ENCODE measurements around the gene ANK2.

Gene ANK2

DNA sequence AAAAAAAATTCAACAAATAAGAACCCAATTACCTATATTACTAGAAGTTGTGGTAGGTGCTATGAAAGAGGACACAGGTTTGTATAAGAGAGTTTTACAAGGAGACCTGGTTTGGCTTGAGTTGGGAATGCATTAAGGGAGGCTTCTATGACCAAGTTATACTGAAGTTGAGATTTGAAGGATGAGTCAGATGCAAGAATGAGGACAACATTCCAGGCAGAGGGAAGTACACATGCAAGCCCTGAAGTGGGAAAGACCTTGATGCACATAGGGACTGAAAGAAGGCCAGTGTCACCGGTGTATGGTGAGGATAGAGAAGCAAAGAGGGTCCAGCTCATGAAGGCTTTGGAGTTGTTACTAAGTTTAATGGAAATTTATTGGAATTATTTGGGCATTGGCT lies 52.2 kb downstream of the ANK2 start:
- 82% methylated on average over 1 of the region's 1 CpG for WGBS
- H3K4me3 ChIP-seq (ENCODE audit: insufficient read depth in 1 of 2, low read depth in 1 of 2, low read length in 2 of 2), result no peak overlapping the region

GRCh38 chr4:113103556-113103955 lies 54.1 kb downstream of the ANK2 start:
- WGBS, result no CpG with 5 or more reads among the region's 1 CpG
- H3K4me2 ChIP-seq (ENCODE audit: low read length, poor library complexity, severe bottlenecking), result no peak overlapping the region
- no peak overlapping the region for H3K18ac ChIP-seq (ENCODE audit: low read depth in 1 of 2, low read length in 2 of 2)

More for the DNA sequence above, 52.2 kb downstream of the ANK2 start:
- Histone ChIP-seq H3K9ac (ENCODE audit: low read length) (no peak overlapping the region), H2BK120ac (ENCODE audit: low read depth, low read length) (peak overlapping the region; percentile 19), H3K4ac (ENCODE audit: low read depth in 1 of 2, low read length in 2 of 2) (no peak overlapping the region), H4K91ac (ENCODE audit: low read length) (no peak overlapping the region), H2AFZ (ENCODE audit: low read depth, low read length) (no peak overlapping the region), H3K4me1 (ENCODE audit: control insufficient read depth, insufficient read depth, low read depth, low read length) (no peaks in the 10 kb centered on the region), H3K27me3 (ENCODE audit: control insufficient read depth in 1 of 2, insufficient read depth in 1 of 2, low read length in 2 of 2) (no peaks in the 10 kb centered on the region), H3K14ac (ENCODE audit: low read length in 2 of 2) (no peak overlapping the region), H2AK5ac (ENCODE audit: low read length, severe bottlenecking) (no peak overlapping the region), H3K27ac (ENCODE audit: low read length, poor library complexity, severe bottlenecking) (no peak overlapping the region), H2BK12ac (ENCODE audit: low read length in 2 of 2) (no peak overlapping the region), H3K23ac (ENCODE audit: low read length in 2 of 2) (no peak overlapping the region), H2BK15ac (ENCODE audit: low read depth, poor library complexity, severe bottlenecking) (no peak overlapping the region), H3K4me2 (ENCODE audit: low read length, poor library complexity, severe bottlenecking) (no peak overlapping the region), H3K18ac (ENCODE audit: low read depth in 1 of 2, low read length in 2 of 2) (no peak overlapping the region), H3K9me3 (ENCODE audit: control insufficient read depth, low read length) (no peaks in the 10 kb centered on the region), H3K36me3 (ENCODE audit: control insufficient read depth in 1 of 2, insufficient read depth in 2 of 2, low read depth in 1 of 2, low read length in 2 of 2) (no peaks in the 10 kb centered on the region), H4K8ac (ENCODE audit: low read length) (no peak overlapping the region), H2BK5ac (ENCODE audit: low read depth, low read length, poor library complexity, severe bottlenecking) (no peak overlapping the region), H3K79me1 (replicated peaks; ENCODE audit: low read length, poor library complexity, severe bottlenecking) (no peaks in the 10 kb centered on the region)
- DNase-seq, result peak; percentile 33

DNA sequence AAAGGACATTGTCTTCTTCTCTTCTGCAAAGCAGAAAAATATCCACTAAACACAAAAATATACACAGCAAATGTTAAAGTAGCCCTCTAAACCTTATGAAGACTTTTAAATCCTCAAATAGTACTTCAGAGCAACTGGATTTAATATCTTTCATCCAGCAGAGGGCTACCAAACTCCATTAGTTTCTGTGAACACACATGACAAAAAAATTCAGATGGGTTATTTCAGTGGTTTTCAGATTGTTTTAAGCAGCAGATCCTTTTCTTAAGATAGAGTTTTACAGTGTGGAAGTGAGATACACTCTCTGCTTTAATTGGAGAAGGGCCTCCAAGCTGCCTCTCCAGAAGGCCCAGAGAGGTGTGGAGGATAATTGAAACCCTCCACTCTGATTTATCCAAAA lies 56.7 kb downstream of the ANK2 start:
- Histone ChIP-seq H3K4me1 (ENCODE audit: control insufficient read depth, insufficient read depth, low read depth, low read length) (no peaks in the 10 kb centered on the region), H3K14ac (ENCODE audit: low read length in 2 of 2) (no peak overlapping the region), H2BK15ac (ENCODE audit: low read depth, poor library complexity, severe bottlenecking) (no peak overlapping the region), H3K4ac (ENCODE audit: low read depth in 1 of 2, low read length in 2 of 2) (no peak overlapping the region), H2AK5ac (ENCODE audit: low read length, severe bottlenecking) (no peak overlapping the region), H3K79me1 (replicated peaks; ENCODE audit: low read length, poor library complexity, severe bottlenecking) (no peaks in the 10 kb centered on the region), H3K4me3 (ENCODE audit: insufficient read depth in 1 of 2, low read depth in 1 of 2, low read length in 2 of 2) (no peak overlapping the region), H3K4me2 (ENCODE audit: low read length, poor library complexity, severe bottlenecking) (no peak overlapping the region), H3K27ac (ENCODE audit: low read length, poor library complexity, severe bottlenecking) (no peak overlapping the region), H4K8ac (ENCODE audit: low read length) (no peak overlapping the region), H3K27me3 (ENCODE audit: control insufficient read depth in 1 of 2, insufficient read depth in 1 of 2, low read length in 2 of 2) (no peaks in the 10 kb centered on the region), H3K18ac (ENCODE audit: low read depth in 1 of 2, low read length in 2 of 2) (no peak overlapping the region), H2BK120ac (ENCODE audit: low read depth, low read length) (no peak overlapping the region), H3K23ac (ENCODE audit: low read length in 2 of 2) (no peak overlapping the region), H2BK5ac (ENCODE audit: low read depth, low read length, poor library complexity, severe bottlenecking) (no peak overlapping the region), H3K9ac (ENCODE audit: low read length) (peak overlapping the region; percentile 50), H3K9me3 (ENCODE audit: control insufficient read depth, low read length) (no peaks in the 10 kb centered on the region), H4K91ac (ENCODE audit: low read length) (no peak overlapping the region), H3K36me3 (ENCODE audit: control insufficient read depth in 1 of 2, insufficient read depth in 2 of 2, low read depth in 1 of 2, low read length in 2 of 2) (no peaks in the 10 kb centered on the region), H2AFZ (ENCODE audit: low read depth, low read length) (no peak overlapping the region), H2BK12ac (ENCODE audit: low read length in 2 of 2) (no peak overlapping the region)
- peak; percentile 35 for DNase-seq

More at GRCh38 chr4:113103556-113103955, 54.1 kb downstream of the ANK2 start:
- H3K4ac ChIP-seq (ENCODE audit: low read depth in 1 of 2, low read length in 2 of 2), result no peak overlapping the region
- H3K9me3 ChIP-seq (ENCODE audit: control insufficient read depth, low read length), result no peaks in the 10 kb centered on the region
- H2BK12ac ChIP-seq (ENCODE audit: low read length in 2 of 2), result no peak overlapping the region
- no peak overlapping the region for H4K8ac ChIP-seq (ENCODE audit: low read length)
- no peak overlapping the region for H4K91ac ChIP-seq (ENCODE audit: low read length)
- no peak overlapping the region for H2AK5ac ChIP-seq (ENCODE audit: low read length, severe bottlenecking)
- no peaks in the 10 kb centered on the region for H3K27me3 ChIP-seq (ENCODE audit: control insufficient read depth in 1 of 2, insufficient read depth in 1 of 2, low read length in 2 of 2)
- no peak overlapping the region for H2BK120ac ChIP-seq (ENCODE audit: low read depth, low read length)
- H3K14ac ChIP-seq (ENCODE audit: low read length in 2 of 2), result no peak overlapping the region
- H3K27ac ChIP-seq (ENCODE audit: low read length, poor library complexity, severe bottlenecking), result no peak overlapping the region
- no peak for DNase-seq
- H3K4me1 ChIP-seq (ENCODE audit: control insufficient read depth, insufficient read depth, low read depth, low read length), result no peaks in the 10 kb centered on the region
- H3K36me3 ChIP-seq (ENCODE audit: control insufficient read depth in 1 of 2, insufficient read depth in 2 of 2, low read depth in 1 of 2, low read length in 2 of 2), result no peaks in the 10 kb centered on the region
- no peak overlapping the region for H2BK15ac ChIP-seq (ENCODE audit: low read depth, poor library complexity, severe bottlenecking)
- H2BK5ac ChIP-seq (ENCODE audit: low read depth, low read length, poor library complexity, severe bottlenecking), result no peak overlapping the region
- no peak overlapping the region for H2AFZ ChIP-seq (ENCODE audit: low read depth, low read length)
- no peak overlapping the region for H3K4me3 ChIP-seq (ENCODE audit: insufficient read depth in 1 of 2, low read depth in 1 of 2, low read length in 2 of 2)
- H3K9ac ChIP-seq (ENCODE audit: low read length), result no peak overlapping the region
- H3K79me1 ChIP-seq (replicated peaks; ENCODE audit: low read length, poor library complexity, severe bottlenecking), result no peaks in the 10 kb centered on the region
- H3K23ac ChIP-seq (ENCODE audit: low read length in 2 of 2), result no peak overlapping the region

GRCh38 chr4:113109106-113109718 lies 59.8 kb downstream of the ANK2 start:
- no peak overlapping the region for H3K4me2 ChIP-seq (ENCODE audit: low read length, poor library complexity, severe bottlenecking)
- H4K91ac ChIP-seq (ENCODE audit: low read length), result no peak overlapping the region
- no peak for DNase-seq
- no peak overlapping the region for H2AK5ac ChIP-seq (ENCODE audit: low read length, severe bottlenecking)
- H3K4ac ChIP-seq (ENCODE audit: low read depth in 1 of 2, low read length in 2 of 2), result no peak overlapping the region
- H3K79me1 ChIP-seq (replicated peaks; ENCODE audit: low read length, poor library complexity, severe bottlenecking), result peaks cover 2% of the 10 kb centered on the region
- H2BK120ac ChIP-seq (ENCODE audit: low read depth, low read length), result no peak overlapping the region
- H3K14ac ChIP-seq (ENCODE audit: low read length in 2 of 2), result no peak overlapping the region
- 49% methylated on average over 4 of the region's 4 CpGs for WGBS
- no peak overlapping the region for H3K18ac ChIP-seq (ENCODE audit: low read depth in 1 of 2, low read length in 2 of 2)
- H3K27me3 ChIP-seq (ENCODE audit: control insufficient read depth in 1 of 2, insufficient read depth in 1 of 2, low read length in 2 of 2), result no peaks in the 10 kb centered on the region
- H3K4me3 ChIP-seq (ENCODE audit: insufficient read depth in 1 of 2, low read depth in 1 of 2, low read length in 2 of 2), result no peak overlapping the region
- H2BK12ac ChIP-seq (ENCODE audit: low read length in 2 of 2), result no peak overlapping the region
- no peak overlapping the region for H3K9ac ChIP-seq (ENCODE audit: low read length)
- no peak overlapping the region for H2BK15ac ChIP-seq (ENCODE audit: low read depth, poor library complexity, severe bottlenecking)
- no peak overlapping the region for H3K23ac ChIP-seq (ENCODE audit: low read length in 2 of 2)
- no peak overlapping the region for H3K27ac ChIP-seq (ENCODE audit: low read length, poor library complexity, severe bottlenecking)
- H3K4me1 ChIP-seq (ENCODE audit: control insufficient read depth, insufficient read depth, low read depth, low read length), result no peaks in the 10 kb centered on the region
- no peak overlapping the region for H2AFZ ChIP-seq (ENCODE audit: low read depth, low read length)
- no peaks in the 10 kb centered on the region for H3K9me3 ChIP-seq (ENCODE audit: control insufficient read depth, low read length)
- H2BK5ac ChIP-seq (ENCODE audit: low read depth, low read length, poor library complexity, severe bottlenecking), result no peak overlapping the region
- no peak overlapping the region for H4K8ac ChIP-seq (ENCODE audit: low read length)
- no peaks in the 10 kb centered on the region for H3K36me3 ChIP-seq (ENCODE audit: control insufficient read depth in 1 of 2, insufficient read depth in 2 of 2, low read depth in 1 of 2, low read length in 2 of 2)

Measured in mesenchymal stem cell (in vitro differentiated cells and primary cell).